Thyroid gland (tissue), 4 donors: ENCODE results near the gene CXCL17.

Source experiments
- POLR2A ChIP-seq, 2 donors: fragments of 450-650 bp; IDR thresholded peaks; one replicate each; pipeline ENCODE4 v1.6.1; 2017; ENCODE audit warnings: antibody characterized with exemption in 2 of 2, mild to moderate bottlenecking in 2 of 2, moderate library complexity in 1 of 2
- TF ChIP-seq, protein P1 (sequence below), 6 experiments: fragments of 200-600 bp in 3 of 6; fragments of 450-650 bp in 3 of 6; sonication (generic) in 3 of 6; IDR thresholded peaks; one replicate each; pipeline ENCODE4 v1.5.1; 2016 to 2019; ENCODE audit warnings: antibody characterized with exemption in 6 of 6, mild to moderate bottlenecking in 2 of 6, inconsistent platforms in 1 of 6, moderate library complexity in 1 of 6

DNA sequence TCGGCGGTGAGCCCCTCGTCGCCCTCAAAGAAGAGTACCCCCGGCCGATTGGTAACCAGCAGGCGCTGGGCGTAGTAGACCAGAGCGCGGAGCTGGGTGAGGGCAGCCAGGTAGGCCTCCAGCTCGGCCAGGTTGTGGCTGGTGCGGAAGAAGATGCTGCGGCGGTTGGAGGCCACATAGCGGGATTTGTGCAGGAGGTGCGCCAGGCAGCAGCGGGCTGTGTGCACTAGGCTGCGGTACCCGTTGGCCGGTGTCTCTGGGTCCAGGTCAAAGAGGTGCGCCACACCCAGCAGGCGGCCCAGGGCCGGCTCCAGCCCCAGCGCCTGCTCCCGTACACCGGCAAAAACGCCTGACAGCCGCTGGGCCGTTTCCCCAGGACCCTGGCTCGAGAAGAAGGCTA lies 32.4 kb downstream of the CXCL17 start:
- TF ChIP-seq, protein P1, sequence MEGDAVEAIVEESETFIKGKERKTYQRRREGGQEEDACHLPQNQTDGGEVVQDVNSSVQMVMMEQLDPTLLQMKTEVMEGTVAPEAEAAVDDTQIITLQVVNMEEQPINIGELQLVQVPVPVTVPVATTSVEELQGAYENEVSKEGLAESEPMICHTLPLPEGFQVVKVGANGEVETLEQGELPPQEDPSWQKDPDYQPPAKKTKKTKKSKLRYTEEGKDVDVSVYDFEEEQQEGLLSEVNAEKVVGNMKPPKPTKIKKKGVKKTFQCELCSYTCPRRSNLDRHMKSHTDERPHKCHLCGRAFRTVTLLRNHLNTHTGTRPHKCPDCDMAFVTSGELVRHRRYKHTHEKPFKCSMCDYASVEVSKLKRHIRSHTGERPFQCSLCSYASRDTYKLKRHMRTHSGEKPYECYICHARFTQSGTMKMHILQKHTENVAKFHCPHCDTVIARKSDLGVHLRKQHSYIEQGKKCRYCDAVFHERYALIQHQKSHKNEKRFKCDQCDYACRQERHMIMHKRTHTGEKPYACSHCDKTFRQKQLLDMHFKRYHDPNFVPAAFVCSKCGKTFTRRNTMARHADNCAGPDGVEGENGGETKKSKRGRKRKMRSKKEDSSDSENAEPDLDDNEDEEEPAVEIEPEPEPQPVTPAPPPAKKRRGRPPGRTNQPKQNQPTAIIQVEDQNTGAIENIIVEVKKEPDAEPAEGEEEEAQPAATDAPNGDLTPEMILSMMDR (IDR thresholded peaks at IDR 0.05), result no peak
- TF ChIP-seq POLR2A (IDR thresholded peaks at IDR 0.05), result no peak
